ENCODE measurements around the gene ABCB6. TPM values are rescaled to one million over a fixed set of nuclear protein-coding genes. Genes with fewer than 3 reads are reported as not detected.

ABCB6 gene
- total RNA-seq, 1 experiment from 2014 or later = 68.6 TPM

DNA sequence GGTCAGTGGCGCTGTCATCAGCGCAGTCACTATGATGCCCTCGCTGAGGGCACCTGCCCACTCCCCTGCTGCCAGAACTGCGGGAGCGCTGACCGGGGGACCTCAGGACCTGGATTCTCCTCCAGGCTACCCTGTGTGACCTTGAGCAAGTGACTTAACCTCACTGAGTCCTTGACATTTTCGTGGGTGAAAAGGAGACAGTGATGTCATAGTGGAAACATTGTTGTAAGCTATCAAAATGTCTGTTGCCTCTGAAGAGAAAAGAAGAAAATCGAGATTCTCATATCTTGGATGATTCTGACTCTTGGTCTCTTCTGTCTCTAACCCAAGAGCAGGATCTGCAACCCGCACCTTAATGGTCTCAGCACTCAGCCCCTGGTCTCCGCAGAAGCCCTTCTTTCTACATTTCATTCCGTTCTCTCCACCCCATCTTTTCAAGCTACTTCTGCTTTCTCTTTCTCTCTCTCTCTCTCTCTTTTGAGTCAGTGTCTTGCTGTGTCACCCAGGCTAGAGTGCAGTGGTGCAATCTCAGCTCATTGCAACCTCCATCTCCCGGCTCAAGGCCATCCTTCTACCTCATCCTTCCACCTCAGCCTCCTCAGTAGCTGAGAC, 35.9 kb upstream of the ABCB6 start:
- Histone ChIP-seq H3K36me3 (ENCODE audit: control insufficient read depth, insufficient read depth, low read length) (no peaks in the 10 kb centered on the region; the same call in 1 of the 2 replicates), H3K9me3 (no peaks in the 10 kb centered on the region), H3K4me1 (peaks cover 13% of the 10 kb centered on the region), H3K27me3 (replicated peaks; ENCODE audit: control insufficient read depth, insufficient read depth, low read length) (no peaks in the 10 kb centered on the region), H3K4me3 (ENCODE audit: low read depth, low read length) (peak overlapping the region; percentile 48)
- Mint-ChIP-seq H3K4me1 (ENCODE audit: low read depth, unreplicated experiment) (peaks cover 20% of the 10 kb centered on the region), H3K4me3 (ENCODE audit: unreplicated experiment) (peak overlapping the region; percentile 62), H3K36me3 (ENCODE audit: insufficient read depth, unreplicated experiment) (peaks cover under 1% of the 10 kb centered on the region), H3K27ac (ENCODE audit: unreplicated experiment) (no peak overlapping the region), H3K9me3 (ENCODE audit: unreplicated experiment) (no peaks in the 10 kb centered on the region), H3K27me3 (ENCODE audit: insufficient read depth, unreplicated experiment) (peaks cover 7% of the 10 kb centered on the region)
- intact Hi-C loops (cut with micrococcal nuclease; ENCODE audit: unreplicated experiment) = loop anchor here (1.0 kb wide), 1 partner anchor 25 kb away; the partner anchor contains the start of gene DNAJB2
- TF ChIP-seq, protein P1, sequence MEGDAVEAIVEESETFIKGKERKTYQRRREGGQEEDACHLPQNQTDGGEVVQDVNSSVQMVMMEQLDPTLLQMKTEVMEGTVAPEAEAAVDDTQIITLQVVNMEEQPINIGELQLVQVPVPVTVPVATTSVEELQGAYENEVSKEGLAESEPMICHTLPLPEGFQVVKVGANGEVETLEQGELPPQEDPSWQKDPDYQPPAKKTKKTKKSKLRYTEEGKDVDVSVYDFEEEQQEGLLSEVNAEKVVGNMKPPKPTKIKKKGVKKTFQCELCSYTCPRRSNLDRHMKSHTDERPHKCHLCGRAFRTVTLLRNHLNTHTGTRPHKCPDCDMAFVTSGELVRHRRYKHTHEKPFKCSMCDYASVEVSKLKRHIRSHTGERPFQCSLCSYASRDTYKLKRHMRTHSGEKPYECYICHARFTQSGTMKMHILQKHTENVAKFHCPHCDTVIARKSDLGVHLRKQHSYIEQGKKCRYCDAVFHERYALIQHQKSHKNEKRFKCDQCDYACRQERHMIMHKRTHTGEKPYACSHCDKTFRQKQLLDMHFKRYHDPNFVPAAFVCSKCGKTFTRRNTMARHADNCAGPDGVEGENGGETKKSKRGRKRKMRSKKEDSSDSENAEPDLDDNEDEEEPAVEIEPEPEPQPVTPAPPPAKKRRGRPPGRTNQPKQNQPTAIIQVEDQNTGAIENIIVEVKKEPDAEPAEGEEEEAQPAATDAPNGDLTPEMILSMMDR (IDR thresholded peaks at IDR 0.05; ENCODE audit: insufficient read depth in 1 of 2, low read depth in 1 of 2, low read length in 1 of 2, severe bottlenecking in 1 of 2, unreplicated experiment in 1 of 2) = no peak
- no peak for DNase-seq
- no TSS peak for BruUV-seq (replicated peaks)
- ChIA-PET CTCF (interaction anchor here (1.0 to 3.3 kb wide), 4 partner anchors 10 to 40 kb away, joined by 3 to 22 read pairs (median 4); partner anchors contain the start of genes DNAJB2, GLB1L and STK16), POLR2A (interaction anchor here (1.1 to 1.7 kb wide), 4 partner anchors 10 to 78 kb away, joined by 3 to 4 read pairs (median 4); partner anchors contain the start of genes CNPPD1, DNAJB2, GLB1L and STK16)

DNA sequence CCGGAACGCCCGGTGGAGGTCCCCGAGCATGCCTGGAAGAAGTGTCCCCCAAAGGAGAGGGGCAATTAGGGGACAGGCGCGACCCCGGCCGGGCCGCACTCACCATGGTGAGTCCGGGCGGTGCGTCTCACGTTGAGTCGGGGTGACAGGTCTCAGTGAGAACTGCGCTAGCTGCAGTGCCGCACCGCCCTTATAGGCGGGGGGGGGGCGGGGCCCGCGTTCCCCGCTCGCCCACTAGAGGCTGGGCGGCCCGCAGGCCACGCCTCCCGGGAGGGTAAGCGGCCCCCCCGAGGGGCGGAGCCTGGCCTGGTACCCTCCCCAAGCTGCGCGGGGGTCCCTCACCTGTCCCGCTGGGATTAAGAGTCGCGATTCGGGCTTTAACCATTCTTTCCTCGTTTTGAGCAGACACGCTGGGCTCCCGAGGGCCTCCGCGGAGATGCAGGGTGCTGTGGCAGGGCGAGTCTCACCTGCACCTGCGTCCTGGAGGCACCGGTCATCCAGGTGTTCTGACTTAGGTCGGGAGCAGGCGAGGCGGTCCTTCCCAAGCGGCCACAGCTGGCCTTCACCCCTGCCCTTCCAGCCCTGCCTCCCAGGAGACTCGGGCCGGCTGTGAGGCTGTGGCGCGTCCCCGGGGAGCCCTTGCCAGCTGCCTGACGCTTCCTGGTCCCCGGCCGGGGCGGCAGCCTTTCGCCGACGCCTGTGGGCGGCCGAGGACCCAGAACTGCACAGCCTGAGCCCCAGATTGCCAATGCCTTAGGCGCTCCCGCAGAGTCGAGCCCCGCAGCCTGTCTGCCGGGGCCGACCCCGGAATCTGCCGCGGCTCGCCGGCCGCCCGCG, 35.2 kb upstream of the ABCB6 start, which contains the start of gene TUBA4A:
Gene TUBA4A, minus strand, starts transcription at position 166 of the 837 bp plus-strand sequence. Its CDS starts 60 bp downstream, at position 106.
- H3K27ac Mint-ChIP-seq (ENCODE audit: unreplicated experiment) = no peak within 1 kb of the TSS
- Histone ChIP-seq H3K27me3 (replicated peaks; ENCODE audit: control insufficient read depth, insufficient read depth, low read length) (no peaks in the 10 kb centered on the region), H3K36me3 (ENCODE audit: control insufficient read depth, insufficient read depth, low read length) (no peaks in the 10 kb centered on the region; the same call in 1 of the 2 replicates), H3K9me3 (no peaks in the 10 kb centered on the region), H3K4me3 (ENCODE audit: low read depth, low read length) (peak within 1 kb of the TSS; percentile 48), H3K4me1 (peaks cover 20% of the 10 kb centered on the region)
- POLR2A ChIA-PET = interaction anchor here (0.5 to 1.7 kb wide), 7 partner anchors 9 to 77 kb away, joined by 3 to 5 read pairs (median 4); partner anchors contain the start of genes ATG9A, CNPPD1, DNAJB2 and GLB1L
- peak; percentile 81 to 89 for DNase-seq
- no peaks in the 10 kb centered on the region for H3K9me3 Mint-ChIP-seq (ENCODE audit: unreplicated experiment)
- H3K4me1 Mint-ChIP-seq (ENCODE audit: low read depth, unreplicated experiment) = peaks cover 27% of the 10 kb centered on the region
- peaks cover 8% of the 10 kb centered on the region for H3K36me3 Mint-ChIP-seq (ENCODE audit: insufficient read depth, unreplicated experiment)
- intact Hi-C loops (cut with micrococcal nuclease; ENCODE audit: unreplicated experiment) = loop anchor here (1.0 kb wide), 1 partner anchor 25 kb away; the partner anchor contains the start of gene DNAJB2
- TF ChIP-seq, protein P1 (IDR thresholded peaks at IDR 0.05; ENCODE audit: insufficient read depth in 1 of 2, low read depth in 1 of 2, low read length in 1 of 2, severe bottlenecking in 1 of 2, unreplicated experiment in 1 of 2) = no peak
- CTCF ChIA-PET = interaction anchor here (0.6 to 3.3 kb wide), 6 partner anchors 9 to 47 kb away, joined by 3 to 22 read pairs (median 4); partner anchors contain the start of genes DNAJB2, GLB1L, STK16 and ZFAND2B
- no TSS peak for BruUV-seq (replicated peaks)
- peaks cover 4% of the 10 kb centered on the region for H3K27me3 Mint-ChIP-seq (ENCODE audit: insufficient read depth, unreplicated experiment)
- H3K4me3 Mint-ChIP-seq (ENCODE audit: unreplicated experiment) = peak within 1 kb of the TSS; percentile 62

Data from Caco-2 (cell line).